ENCODE results near the gene DDX39B. TPM values are rescaled to one million over a fixed set of nuclear protein-coding genes. Genes with fewer than 3 reads are reported as not detected.
A peak's percentile ranks its signal among the peaks of the same experiment; 100 is the strongest.
"Not testable (repeated sequence)": the region's sequence is repeated elsewhere in the genome, so short reads cannot be mapped to it uniquely, and the experiment has no call there.

Gene DDX39B
- total and polyA plus RNA-seq, 4 donors = 242 to 496 (median 416) TPM

GRCh38 chr6:31489086-31489485 lies 52.7 kb downstream of the DDX39B start:
- no peak overlapping the region for H3K27ac ChIP-seq (ENCODE audit: low read depth, low read length)
- peaks cover 5% of the 10 kb centered on the region for H3K4me1 ChIP-seq (ENCODE audit: control insufficient read depth, insufficient read depth, low read length)
- DNase-seq (ENCODE audit: low read depth in 4 of 6, low spot score in 6 of 6) = no peak
- no peaks in the 10 kb centered on the region for H3K36me3 ChIP-seq (ENCODE audit: control insufficient read depth, insufficient read depth, low read length)
- no peak overlapping the region for H3K4me3 ChIP-seq (ENCODE audit: low read depth, low read length)
- peaks cover 20% of the 10 kb centered on the region for H3K27me3 ChIP-seq (ENCODE audit: control insufficient read depth, insufficient read depth, low read length)
- WGBS (ENCODE audit: insufficient coverage) = 92% methylated on average over 2 of the region's 4 CpGs
- no peaks in the 10 kb centered on the region for H3K9me3 ChIP-seq (ENCODE audit: control insufficient read depth, insufficient read depth, low read length)

DNA sequence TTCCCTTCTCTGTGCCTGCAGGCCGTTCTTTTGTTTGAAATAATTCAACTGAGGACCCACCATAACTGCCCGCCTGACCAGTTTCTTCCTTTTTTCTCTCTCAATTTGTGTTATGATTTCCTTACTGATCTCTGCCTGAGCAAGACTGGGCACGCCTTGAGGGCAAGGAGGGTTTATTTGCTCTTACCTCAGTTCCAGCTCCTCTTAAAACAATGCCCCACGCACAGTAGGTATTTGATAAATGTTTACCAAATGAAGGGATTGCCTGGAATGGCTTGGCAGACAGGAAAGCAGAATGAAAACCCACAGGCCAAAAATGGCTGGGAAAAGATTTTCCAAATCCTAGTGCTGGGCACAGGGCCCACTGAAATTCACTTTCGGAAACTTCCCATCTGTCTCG lies 54.1 kb downstream of the DDX39B start:
- H3K27me3 ChIP-seq (ENCODE audit: control insufficient read depth, insufficient read depth, low read length); H3K36me3 ChIP-seq (ENCODE audit: control insufficient read depth, insufficient read depth, low read length); H3K4me3 ChIP-seq (ENCODE audit: low read depth, low read length); H3K9me3 ChIP-seq (ENCODE audit: control insufficient read depth, insufficient read depth, low read length); H3K27ac ChIP-seq (ENCODE audit: low read depth, low read length); DNase-seq (ENCODE audit: low read depth in 4 of 6, low spot score in 6 of 6); H3K4me1 ChIP-seq (ENCODE audit: control insufficient read depth, insufficient read depth, low read length): not testable (repeated sequence)
- WGBS (ENCODE audit: insufficient coverage) = 90% methylated on average over 2 of the region's 6 CpGs

DNA sequence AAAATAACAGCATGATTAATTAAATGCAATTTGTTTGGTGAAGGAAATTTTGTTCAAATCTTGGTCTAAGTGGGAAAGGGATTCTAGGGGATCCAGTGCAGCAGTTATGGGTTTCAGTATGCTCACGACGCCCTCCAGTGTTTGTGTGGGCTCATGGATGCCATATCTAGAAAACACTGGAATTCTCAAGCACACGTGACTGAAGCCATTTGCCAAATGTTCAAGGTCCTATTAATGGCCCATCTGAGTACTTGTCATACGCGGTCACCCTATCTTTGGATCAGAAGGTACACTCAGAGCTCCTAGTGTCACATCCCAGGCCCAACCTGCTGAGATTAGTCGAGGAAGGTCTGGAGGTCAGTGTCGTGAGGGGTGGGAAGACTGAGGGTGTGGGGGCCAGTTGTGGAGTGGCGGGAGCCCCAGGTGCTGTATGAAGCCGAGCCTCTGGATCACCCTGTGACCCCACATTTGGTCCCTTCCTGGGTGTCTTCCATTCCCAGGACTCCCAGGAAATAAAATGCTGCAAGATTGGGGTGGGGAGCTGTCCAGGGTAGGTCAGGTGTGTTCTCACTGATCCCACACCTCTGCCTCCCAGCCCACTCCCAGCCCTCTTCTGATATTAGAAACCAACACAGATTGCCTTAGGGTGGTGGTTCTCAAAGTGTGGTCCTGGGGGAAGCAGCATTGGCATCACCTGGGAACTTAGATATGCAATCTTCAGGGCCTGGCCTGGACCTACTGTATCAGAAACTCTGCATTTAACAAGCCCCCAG lies 55.6 kb downstream of the DDX39B start:
- not testable (repeated sequence) for DNase-seq (ENCODE audit: low read depth in 4 of 6, low spot score in 6 of 6); H3K36me3 ChIP-seq (ENCODE audit: control insufficient read depth, insufficient read depth, low read length); H3K4me3 ChIP-seq (ENCODE audit: low read depth, low read length); H3K9me3 ChIP-seq (ENCODE audit: control insufficient read depth, insufficient read depth, low read length); H3K4me1 ChIP-seq (ENCODE audit: control insufficient read depth, insufficient read depth, low read length); H3K27ac ChIP-seq (ENCODE audit: low read depth, low read length)
- WGBS (ENCODE audit: insufficient coverage) = no CpG with 5 or more reads among the region's 9 CpGs
- peaks cover 11% of the 10 kb centered on the region for H3K27me3 ChIP-seq (ENCODE audit: control insufficient read depth, insufficient read depth, low read length)

DNA sequence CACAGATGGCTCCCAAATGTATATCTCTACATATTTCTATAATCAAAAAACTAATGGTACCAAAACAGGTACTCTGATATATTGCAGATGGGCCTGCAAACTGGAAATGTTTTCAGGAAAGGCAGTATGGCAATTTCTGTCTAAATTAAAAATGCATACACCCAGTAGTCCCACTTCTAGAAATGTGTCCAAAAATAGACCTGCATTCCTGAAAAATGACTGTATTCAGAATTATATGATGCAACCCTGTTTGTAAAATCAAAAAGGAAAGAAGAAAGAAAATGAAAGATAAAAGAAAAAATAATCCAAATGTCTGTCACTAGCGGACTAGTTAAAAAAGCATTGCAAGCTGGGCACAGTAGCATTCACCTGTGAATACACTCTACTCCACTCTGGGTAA lies 56.7 kb downstream of the DDX39B start:
- Histone ChIP-seq H3K9me3 (ENCODE audit: control insufficient read depth, insufficient read depth, low read length) (no peaks in the 10 kb centered on the region), H3K27me3 (ENCODE audit: control insufficient read depth, insufficient read depth, low read length) (peaks cover 4% of the 10 kb centered on the region), H3K4me1 (ENCODE audit: control insufficient read depth, insufficient read depth, low read length) (no peaks in the 10 kb centered on the region), H3K36me3 (ENCODE audit: control insufficient read depth, insufficient read depth, low read length) (no peaks in the 10 kb centered on the region), H3K4me3 (ENCODE audit: low read depth, low read length) (no peak overlapping the region), H3K27ac (ENCODE audit: low read depth, low read length) (no peak overlapping the region)
- DNase-seq (ENCODE audit: low read depth in 4 of 6, low spot score in 6 of 6) = no peak
- WGBS (ENCODE audit: insufficient coverage) = no CpG with 5 or more reads among the region's 1 CpG

DNA sequence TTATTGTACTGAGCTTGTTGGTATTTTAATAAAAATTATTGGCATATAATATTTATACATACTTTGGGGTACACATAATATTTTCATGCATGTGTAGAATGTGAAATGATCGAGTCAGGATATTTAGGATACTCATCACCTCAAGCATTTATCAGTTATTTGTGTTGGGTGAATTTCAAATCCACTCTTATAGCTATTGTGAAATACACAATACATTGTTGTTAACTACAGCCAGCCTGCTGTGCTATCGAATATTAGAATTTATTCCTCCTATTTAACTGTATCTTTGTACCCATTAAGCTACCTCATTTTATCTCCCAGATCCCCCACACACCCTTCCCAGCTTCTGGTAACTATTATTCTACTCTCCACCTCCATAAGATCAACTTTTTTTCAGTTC lies 58.4 kb downstream of the DDX39B start:
- Histone ChIP-seq H3K27ac (ENCODE audit: low read depth, low read length) (no peak overlapping the region), H3K9me3 (ENCODE audit: control insufficient read depth, insufficient read depth, low read length) (no peaks in the 10 kb centered on the region), H3K27me3 (ENCODE audit: control insufficient read depth, insufficient read depth, low read length) (peaks cover 4% of the 10 kb centered on the region), H3K4me1 (ENCODE audit: control insufficient read depth, insufficient read depth, low read length) (no peaks in the 10 kb centered on the region), H3K36me3 (ENCODE audit: control insufficient read depth, insufficient read depth, low read length) (no peaks in the 10 kb centered on the region), H3K4me3 (ENCODE audit: low read depth, low read length) (no peak overlapping the region)
- 91% methylated on average over 1 of the region's 2 CpGs for WGBS (ENCODE audit: insufficient coverage)
- DNase-seq (ENCODE audit: low read depth in 4 of 6, low spot score in 6 of 6) = no peak

DNA sequence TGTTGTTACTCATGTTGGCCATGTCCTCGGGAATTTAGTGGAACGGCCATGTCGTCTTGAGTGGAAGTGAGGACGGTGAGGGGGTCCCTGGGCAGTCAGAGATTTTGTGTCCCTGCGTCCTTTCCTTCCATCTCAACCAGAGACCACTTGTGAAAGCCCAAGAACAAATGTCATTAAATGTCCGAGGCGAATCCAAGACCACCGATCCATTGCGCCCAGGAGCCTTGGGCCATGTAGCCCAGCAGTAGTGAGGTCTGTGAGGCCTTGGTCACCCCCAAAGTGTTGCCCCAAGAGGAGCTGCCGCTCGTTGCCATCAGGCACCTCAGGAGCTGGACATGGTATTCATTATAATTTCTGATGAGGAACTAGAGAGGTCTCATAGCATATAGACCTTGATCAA lies 61.2 kb downstream of the DDX39B start:
- Histone ChIP-seq H3K9me3 (ENCODE audit: control insufficient read depth, insufficient read depth, low read length) (no peaks in the 10 kb centered on the region), H3K4me3 (ENCODE audit: low read depth, low read length) (no peak overlapping the region), H3K4me1 (ENCODE audit: control insufficient read depth, insufficient read depth, low read length) (no peaks in the 10 kb centered on the region), H3K27ac (ENCODE audit: low read depth, low read length) (no peak overlapping the region), H3K27me3 (ENCODE audit: control insufficient read depth, insufficient read depth, low read length) (peaks cover 4% of the 10 kb centered on the region), H3K36me3 (ENCODE audit: control insufficient read depth, insufficient read depth, low read length) (no peaks in the 10 kb centered on the region)
- DNase-seq (ENCODE audit: low read depth in 4 of 6, low spot score in 6 of 6) = no peak
- WGBS (ENCODE audit: insufficient coverage) = 88% methylated on average over 10 of the region's 11 CpGs

Small RNA genes within 50 kb of the gene (small RNA-seq; reads per million reads assigned to genes)
- not detected for gene AL663061.1 (ENCODE audit: low replicate concordance)
- not detected for gene RF00019 (ENCODE audit: low replicate concordance)
- gene SNORD117 (ENCODE audit: low replicate concordance) = 281 reads per million, percentile 99 among the genes with 10 or more reads in this experiment
- gene SNORD84 (ENCODE audit: low replicate concordance) = not detected

Other genes with a start within 250 kb of the DDX39B start
- gene HLA-B, start 184.8 kb downstream of the DDX39B start, total RNA-seq = 100 to 1,000 TPM; 134 to 168 TPM
- 100 to 1,000 TPM; 126 to 189 TPM for gene HLA-B, start 184.8 kb downstream of the DDX39B start, polyA plus RNA-seq (ENCODE audit: insufficient read length in 2 of 2)
- 10 to 100 TPM in 1 of 2 donors, 1 to 10 TPM in 1; 5.9 to 23.6 TPM for gene MICA, start 138.4 kb downstream of the DDX39B start, total RNA-seq
- gene MICA, start 138.4 kb downstream of the DDX39B start, polyA plus RNA-seq (ENCODE audit: insufficient read length in 2 of 2) = 1 to 10 TPM; 4.2 to 6.0 TPM
- 1 to 10 TPM; 1.9 to 2.8 TPM for gene MICB, start 43.9 kb downstream of the DDX39B start, total RNA-seq
- 1 to 10 TPM; 1.4 to 1.5 TPM for gene MICB, start 43.9 kb downstream of the DDX39B start, polyA plus RNA-seq (ENCODE audit: insufficient read length in 2 of 2)
- not detected for gene MCCD1, start 13.0 kb downstream of the DDX39B start, total RNA-seq
- under 1 TPM in 1 of 2 donors, not detected in 1; 0.33 TPM for gene MCCD1, start 13.0 kb downstream of the DDX39B start, polyA plus RNA-seq (ENCODE audit: insufficient read length in 2 of 2)
- 10 to 100 TPM; 32.2 to 63.3 TPM for gene ATP6V1G2, start 4.6 kb upstream of the DDX39B start, total RNA-seq
- 100 to 1,000 TPM; 231 to 258 TPM for gene ATP6V1G2, start 4.6 kb upstream of the DDX39B start, polyA plus RNA-seq (ENCODE audit: insufficient read length in 2 of 2)
- gene NFKBIL1, start 5.6 kb upstream of the DDX39B start, total RNA-seq = 10 to 100 TPM in 1 of 2 donors, 1 to 10 TPM in 1; 9.8 to 24.4 TPM
- gene NFKBIL1, start 5.6 kb upstream of the DDX39B start, polyA plus RNA-seq (ENCODE audit: insufficient read length in 2 of 2) = 10 to 100 TPM; 26.8 to 29.4 TPM
- gene LTA, start 30.3 kb upstream of the DDX39B start, total RNA-seq = under 1 TPM in 1 of 2 donors, not detected in 1; 0.11 TPM
- under 1 TPM; 0.22 to 0.27 TPM for gene LTA, start 30.3 kb upstream of the DDX39B start, polyA plus RNA-seq (ENCODE audit: insufficient read length in 2 of 2)
- gene TNF, start 33.6 kb upstream of the DDX39B start, total RNA-seq = under 1 TPM in 1 of 2 donors, not detected in 1; 0.39 TPM
- gene TNF, start 33.6 kb upstream of the DDX39B start, polyA plus RNA-seq (ENCODE audit: insufficient read length in 2 of 2) = under 1 TPM in 1 of 2 donors, not detected in 1; 0.40 TPM
- 1 to 10 TPM in 1 of 2 donors, under 1 TPM in 1; 0.55 to 1.9 TPM for gene LTB, start 40.4 kb upstream of the DDX39B start, total RNA-seq
- gene LTB, start 40.4 kb upstream of the DDX39B start, polyA plus RNA-seq (ENCODE audit: insufficient read length in 2 of 2) = under 1 TPM; 0.35 to 0.50 TPM
- gene LST1, start 44.3 kb upstream of the DDX39B start, total RNA-seq = 10 to 100 TPM; 10.8 to 15.2 TPM
- gene LST1, start 44.3 kb upstream of the DDX39B start, polyA plus RNA-seq (ENCODE audit: insufficient read length in 2 of 2) = 10 to 100 TPM in 1 of 2 donors, 1 to 10 TPM in 1; 9.0 to 12.6 TPM
- gene NCR3, start 51.0 kb upstream of the DDX39B start, total RNA-seq = not detected
- not detected for gene NCR3, start 51.0 kb upstream of the DDX39B start, polyA plus RNA-seq (ENCODE audit: insufficient read length in 2 of 2)
- 10 to 100 TPM; 35.5 to 55.0 TPM for gene AIF1, start 73.2 kb upstream of the DDX39B start, total RNA-seq
- gene AIF1, start 73.2 kb upstream of the DDX39B start, polyA plus RNA-seq (ENCODE audit: insufficient read length in 2 of 2) = 10 to 100 TPM; 27.8 to 42.5 TPM
- gene PRRC2A, start 78.7 kb upstream of the DDX39B start, total RNA-seq = 10 to 100 TPM; 48.7 to 79.6 TPM
- 100 to 1,000 TPM; 241 to 250 TPM for gene PRRC2A, start 78.7 kb upstream of the DDX39B start, polyA plus RNA-seq (ENCODE audit: insufficient read length in 2 of 2)
- gene BAG6, start 110.7 kb upstream of the DDX39B start, total RNA-seq = 100 to 1,000 TPM in 1 of 2 donors, 10 to 100 TPM in 1; 88.9 to 184 TPM
- gene BAG6, start 110.7 kb upstream of the DDX39B start, polyA plus RNA-seq (ENCODE audit: insufficient read length in 2 of 2) = 100 to 1,000 TPM; 249 to 255 TPM
- gene APOM, start 113.9 kb upstream of the DDX39B start, total RNA-seq = 1 to 10 TPM in 1 of 2 donors, under 1 TPM in 1; 0.40 to 5.7 TPM
- gene APOM, start 113.9 kb upstream of the DDX39B start, polyA plus RNA-seq (ENCODE audit: insufficient read length in 2 of 2) = 1 to 10 TPM; 6.7 to 9.5 TPM
- gene C6orf47, start 118.8 kb upstream of the DDX39B start, total RNA-seq = 10 to 100 TPM; 12.4 to 23.1 TPM
- 10 to 100 TPM; 16.8 to 17.8 TPM for gene C6orf47, start 118.8 kb upstream of the DDX39B start, polyA plus RNA-seq (ENCODE audit: insufficient read length in 2 of 2)
- 10 to 100 TPM in 1 of 2 donors, 1 to 10 TPM in 1; 9.1 to 15.3 TPM for gene GPANK1, start 123.0 kb upstream of the DDX39B start, total RNA-seq
- gene GPANK1, start 123.0 kb upstream of the DDX39B start, polyA plus RNA-seq (ENCODE audit: insufficient read length in 2 of 2) = 10 to 100 TPM; 16.9 to 19.9 TPM
- 100 to 1,000 TPM in 1 of 2 donors, 10 to 100 TPM in 1; 54.3 to 183 TPM for gene CSNK2B, start 124.1 kb upstream of the DDX39B start, total RNA-seq
- gene CSNK2B, start 124.1 kb upstream of the DDX39B start, polyA plus RNA-seq (ENCODE audit: insufficient read length in 2 of 2) = 100 to 1,000 TPM; 213 to 215 TPM
- gene LY6G5B, start 128.0 kb upstream of the DDX39B start, total RNA-seq = 1 to 10 TPM; 2.1 to 8.6 TPM
- 10 to 100 TPM; 17.6 to 35.6 TPM for gene LY6G5B, start 128.0 kb upstream of the DDX39B start, polyA plus RNA-seq (ENCODE audit: insufficient read length in 2 of 2)
- gene LY6G5C, start 139.1 kb upstream of the DDX39B start, total RNA-seq = 1 to 10 TPM in 1 of 2 donors, under 1 TPM in 1; 0.40 to 3.3 TPM
- 10 to 100 TPM in 1 of 2 donors, 1 to 10 TPM in 1; 8.5 to 13.1 TPM for gene LY6G5C, start 139.1 kb upstream of the DDX39B start, polyA plus RNA-seq (ENCODE audit: insufficient read length in 2 of 2)
- 10 to 100 TPM; 51.8 to 83.6 TPM for gene ABHD16A, start 161.3 kb upstream of the DDX39B start, total RNA-seq
- 10 to 100 TPM; 72.0 to 85.8 TPM for gene ABHD16A, start 161.3 kb upstream of the DDX39B start, polyA plus RNA-seq (ENCODE audit: insufficient read length in 2 of 2)
- gene LY6G6F, start 164.9 kb upstream of the DDX39B start, total RNA-seq = under 1 TPM in 1 of 2 donors, not detected in 1; 0.30 TPM
- gene LY6G6F, start 164.9 kb upstream of the DDX39B start, polyA plus RNA-seq (ENCODE audit: insufficient read length in 2 of 2) = under 1 TPM in 1 of 2 donors, not detected in 1; 0.27 TPM
- gene LY6G6D, start 173.3 kb upstream of the DDX39B start, total RNA-seq = 1 to 10 TPM; 1.1 to 6.6 TPM
- 1 to 10 TPM in 1 of 2 donors, under 1 TPM in 1; 0.51 to 2.3 TPM for gene LY6G6D, start 173.3 kb upstream of the DDX39B start, polyA plus RNA-seq (ENCODE audit: insufficient read length in 2 of 2)
- under 1 TPM in 1 of 2 donors, not detected in 1; 0.17 TPM for gene LY6G6C, start 179.7 kb upstream of the DDX39B start, total RNA-seq
- 1 to 10 TPM in 1 of 2 donors, under 1 TPM in 1; 0.71 to 1.2 TPM for gene LY6G6C, start 179.7 kb upstream of the DDX39B start, polyA plus RNA-seq (ENCODE audit: insufficient read length in 2 of 2)
- under 1 TPM in 1 of 2 donors, not detected in 1; 0.17 TPM for gene MPIG6B, start 181.4 kb upstream of the DDX39B start, total RNA-seq
- gene MPIG6B, start 181.4 kb upstream of the DDX39B start, polyA plus RNA-seq (ENCODE audit: insufficient read length in 2 of 2) = 1 to 10 TPM in 1 of 2 donors, under 1 TPM in 1; 0.81 to 1.3 TPM
- gene DDAH2, start 187.3 kb upstream of the DDX39B start, total RNA-seq = 100 to 1,000 TPM in 1 of 2 donors, 10 to 100 TPM in 1; 62.9 to 207 TPM
- 100 to 1,000 TPM; 159 to 178 TPM for gene DDAH2, start 187.3 kb upstream of the DDX39B start, polyA plus RNA-seq (ENCODE audit: insufficient read length in 2 of 2)
- gene CLIC1, start 194.5 kb upstream of the DDX39B start, total RNA-seq = 100 to 1,000 TPM in 1 of 2 donors, 10 to 100 TPM in 1; 96.3 to 322 TPM
- gene CLIC1, start 194.5 kb upstream of the DDX39B start, polyA plus RNA-seq (ENCODE audit: insufficient read length in 2 of 2) = 10 to 100 TPM; 73.5 to 87.1 TPM
- gene MSH5, start 198.0 kb upstream of the DDX39B start, total RNA-seq = 10 to 100 TPM in 1 of 2 donors, 1 to 10 TPM in 1; 6.2 to 20.2 TPM
- 10 to 100 TPM; 18.9 to 38.8 TPM for gene MSH5, start 198.0 kb upstream of the DDX39B start, polyA plus RNA-seq (ENCODE audit: insufficient read length in 2 of 2)
- gene SAPCD1, start 220.7 kb upstream of the DDX39B start, total RNA-seq = 1 to 10 TPM; 3.4 to 9.5 TPM
- 10 to 100 TPM; 10.5 to 11.1 TPM for gene SAPCD1, start 220.7 kb upstream of the DDX39B start, polyA plus RNA-seq (ENCODE audit: insufficient read length in 2 of 2)
- gene VWA7, start 235.3 kb upstream of the DDX39B start, total RNA-seq = 1 to 10 TPM; 1.8 to 2.9 TPM
- gene VWA7, start 235.3 kb upstream of the DDX39B start, polyA plus RNA-seq (ENCODE audit: insufficient read length in 2 of 2) = 1 to 10 TPM; 4.0 to 4.3 TPM